Measurements from ENCODE around the gene ROR1. TPM values are rescaled to one million over a fixed set of nuclear protein-coding genes. Genes with fewer than 3 reads are reported as not detected.

ROR1 gene
- total and polyA plus RNA-seq, 2 of the 13 experiments (the other 11 are each of a cell fraction or from before 2014, with no cell fraction given), result 0.58 to 2.3 TPM

- no peak for TF ChIP-seq ZNF710 (CRISPR knock-in tag; IDR thresholded peaks at IDR 0.05; ENCODE audit: borderline replicate concordance)
- TF ChIP-seq ZNF354B (CRISPR knock-in tag; IDR thresholded peaks at IDR 0.05), result no peak
- no peak for TF ChIP-seq PLSCR1 (CRISPR knock-in tag; IDR thresholded peaks at IDR 0.05; ENCODE audit: borderline replicate concordance)
These were observed 85.9 kb downstream of the ROR1 start (continued) for GRCh38 chr1:63859480-63860275.

- intact Hi-C loops (cut with micrococcal nuclease; ENCODE audit: unreplicated experiment), result no loop called here
- no peak overlapping the region for H3K4me3 ChIP-seq (replicated peaks in 1 of 3; ENCODE audit: insufficient read depth in 1 of 3, low read depth in 2 of 3, low read length in 3 of 3)
- DNase-seq (ENCODE audit: low spot score) (no peak), ATAC-seq (no peak), FAIRE-seq (no peak)
- H3K27me3 ChIP-seq (ENCODE audit: control insufficient read depth in 1 of 2, insufficient read depth in 2 of 2, low read length in 2 of 2), result no peaks in the 10 kb centered on the region
- no peak overlapping the region for H3K9ac ChIP-seq (ENCODE audit: insufficient read depth, low read depth, low read length)
- H3K4me2 ChIP-seq (ENCODE audit: low read depth, low read length), result no peak overlapping the region
- no peak overlapping the region for H2AFZ ChIP-seq (ENCODE audit: low read length)
- H3K9me3 ChIP-seq (ENCODE audit: low read length), result no peaks in the 10 kb centered on the region
- H4K20me1 ChIP-seq (ENCODE audit: insufficient read depth, low read length), result no peaks in the 10 kb centered on the region
- no peaks in the 10 kb centered on the region for H3K4me1 ChIP-seq (ENCODE audit: insufficient read depth, low read length)
- ChIA-PET CTCF (ENCODE audit: low intra/inter-chr PET ratio, low total read pairs) (no interaction called here), POLR2A (no interaction called here)
- no peaks in the 10 kb centered on the region for H3K79me2 ChIP-seq (ENCODE audit: insufficient read depth, low read length)
- no TSS peak for BruUV-seq (replicated peaks)
- no peaks in the 10 kb centered on the region for H3K36me3 ChIP-seq (replicated peaks in 1 of 2; ENCODE audit: control insufficient read depth in 1 of 2, insufficient read depth in 2 of 2, low read length in 2 of 2)
- 75% methylated on average over 6 of the region's 6 CpGs for WGBS (ENCODE audit: low lambda C conversion rate)
- H3K27ac ChIP-seq (ENCODE audit: extremely low read length, insufficient read depth, low read length), result no peak overlapping the region
- in situ Hi-C loops (cut with HindIII; ENCODE audit: extremely low pct_ligation_motif_present, low pct_unique_long_range_greater_than_20kb), result no loop called here
- TF ChIP-seq ZNF672 (CRISPR knock-in tag; IDR thresholded peaks at IDR 0.05), result no peak
- no peak for TF ChIP-seq SRSF1 (optimal IDR thresholded peaks at IDR 0.05; ENCODE audit: low read depth, low read length)
- no peak for TF ChIP-seq RFX5 (IDR thresholded peaks at IDR 0.05; ENCODE audit: low read depth, low read length)
- TF ChIP-seq ATF7-NPFF (CRISPR knock-in tag; IDR thresholded peaks at IDR 0.05; ENCODE audit: low read depth), result no peak
- no peak for TF ChIP-seq MXD1 (CRISPR knock-in tag; IDR thresholded peaks at IDR 0.05)
- no peak for TF ChIP-seq ZBTB8A (CRISPR knock-in tag; IDR thresholded peaks at IDR 0.05; ENCODE audit: borderline replicate concordance, low read depth)
- TF ChIP-seq KMT2A (CRISPR knock-in tag; IDR thresholded peaks at IDR 0.05), result no peak
- TF ChIP-seq ZNF605 (CRISPR knock-in tag; IDR thresholded peaks at IDR 0.05), result no peak
- TF ChIP-seq FOSL1 (CRISPR knock-in tag; IDR thresholded peaks at IDR 0.05; ENCODE audit: borderline replicate concordance), result no peak
- no peak for TF ChIP-seq ZNF335 (CRISPR knock-in tag; IDR thresholded peaks at IDR 0.05)
- TF ChIP-seq ZIK1 (CRISPR knock-in tag; IDR thresholded peaks at IDR 0.05; ENCODE audit: borderline replicate concordance, low read depth), result no peak
- no peak for TF ChIP-seq MLXIP (CRISPR knock-in tag; IDR thresholded peaks at IDR 0.05; ENCODE audit: borderline replicate concordance)
- no peak for TF ChIP-seq ZNF263 (CRISPR knock-in tag; IDR thresholded peaks at IDR 0.05)
These were observed 87.4 kb downstream of the ROR1 start for GRCh38 chr1:63861052-63861691.

Data from HepG2 (cell line).